Endothelial cell (in vitro differentiated cells): ENCODE data around the gene SLC7A8. TPM values are rescaled to one million over a fixed set of nuclear protein-coding genes. Genes with fewer than 3 reads are reported as not detected.

Experiments
- DNase-seq: peaks from one replicate; pipeline ENCODE4 v3.0.0; 2021; ENCODE audit warnings: low spot score
- H3K27ac Mint-ChIP-seq: one replicate; pipeline ENCODE4 v1.8.0; 2021; ENCODE audit warnings: mixed read lengths, inconsistent platforms; ENCODE audit not compliant: unreplicated experiment
- H3K27me3 Mint-ChIP-seq: one replicate; pipeline ENCODE4 v1.8.0; 2021; ENCODE audit warnings: mild to moderate bottlenecking, moderate library complexity, mixed read lengths, inconsistent platforms; ENCODE audit not compliant: unreplicated experiment
- H3K36me3 Mint-ChIP-seq: one replicate; pipeline ENCODE4 v1.8.0; 2021; ENCODE audit warnings: mild to moderate bottlenecking, low read depth, mixed read lengths, inconsistent platforms; ENCODE audit not compliant: unreplicated experiment
- H3K4me1 Mint-ChIP-seq: one replicate; pipeline ENCODE4 v1.8.0; 2021; ENCODE audit warnings: mild to moderate bottlenecking, mixed read lengths, inconsistent platforms; ENCODE audit not compliant: unreplicated experiment
- H3K4me3 Mint-ChIP-seq: one replicate; pipeline ENCODE4 v1.8.0; 2021; ENCODE audit warnings: mild to moderate bottlenecking, mixed read lengths, inconsistent platforms; ENCODE audit not compliant: unreplicated experiment
- H3K9me3 Mint-ChIP-seq: one replicate; pipeline ENCODE4 v1.8.0; 2021; ENCODE audit warnings: mixed read lengths, inconsistent platforms; ENCODE audit not compliant: unreplicated experiment
- total RNA-seq: library from RNA; stranded (reverse); fragmentation: NEBNext Ultra II Directional; extraction: Animal tissue kit (Norgen Biotek cat#: 25700); gene quantifications from one replicate; pipeline ENCODE4 v1.2.1, GENCODE V29; 2021; ENCODE audit not compliant: unreplicated experiment
- TF ChIP-seq, protein P1 (sequence below): fragments of 200-600 bp; sonication (generic); IDR thresholded peaks from one replicate; pipeline ENCODE4 v1.5.0; 2021; ENCODE audit warnings: antibody characterized with exemption; ENCODE audit not compliant: unreplicated experiment

SLC7A8 gene
- total RNA-seq, 1 donor from 2014 or later = 24.3 TPM

GRCh38 chr14:23173796-23174195 lies 9.7 kb downstream of the SLC7A8 start:
- Mint-ChIP-seq H3K4me1 (peaks cover 10% of the 10 kb centered on the region), H3K9me3 (no peaks in the 10 kb centered on the region), H3K36me3 (no peaks in the 10 kb centered on the region), H3K27me3 (peaks cover 1% of the 10 kb centered on the region), H3K4me3 (no peak overlapping the region), H3K27ac (no peak overlapping the region)
- TF ChIP-seq, protein P1, sequence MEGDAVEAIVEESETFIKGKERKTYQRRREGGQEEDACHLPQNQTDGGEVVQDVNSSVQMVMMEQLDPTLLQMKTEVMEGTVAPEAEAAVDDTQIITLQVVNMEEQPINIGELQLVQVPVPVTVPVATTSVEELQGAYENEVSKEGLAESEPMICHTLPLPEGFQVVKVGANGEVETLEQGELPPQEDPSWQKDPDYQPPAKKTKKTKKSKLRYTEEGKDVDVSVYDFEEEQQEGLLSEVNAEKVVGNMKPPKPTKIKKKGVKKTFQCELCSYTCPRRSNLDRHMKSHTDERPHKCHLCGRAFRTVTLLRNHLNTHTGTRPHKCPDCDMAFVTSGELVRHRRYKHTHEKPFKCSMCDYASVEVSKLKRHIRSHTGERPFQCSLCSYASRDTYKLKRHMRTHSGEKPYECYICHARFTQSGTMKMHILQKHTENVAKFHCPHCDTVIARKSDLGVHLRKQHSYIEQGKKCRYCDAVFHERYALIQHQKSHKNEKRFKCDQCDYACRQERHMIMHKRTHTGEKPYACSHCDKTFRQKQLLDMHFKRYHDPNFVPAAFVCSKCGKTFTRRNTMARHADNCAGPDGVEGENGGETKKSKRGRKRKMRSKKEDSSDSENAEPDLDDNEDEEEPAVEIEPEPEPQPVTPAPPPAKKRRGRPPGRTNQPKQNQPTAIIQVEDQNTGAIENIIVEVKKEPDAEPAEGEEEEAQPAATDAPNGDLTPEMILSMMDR = no peak
- DNase-seq = no peak

GRCh38 chr14:23173031-23173430 lies 10.4 kb downstream of the SLC7A8 start:
- Mint-ChIP-seq H3K27ac (no peak overlapping the region), H3K9me3 (no peaks in the 10 kb centered on the region), H3K27me3 (peaks cover 1% of the 10 kb centered on the region), H3K36me3 (no peaks in the 10 kb centered on the region), H3K4me1 (peaks cover 14% of the 10 kb centered on the region), H3K4me3 (no peak overlapping the region)
- TF ChIP-seq, protein P1 = no peak
- DNase-seq = no peak

DNA sequence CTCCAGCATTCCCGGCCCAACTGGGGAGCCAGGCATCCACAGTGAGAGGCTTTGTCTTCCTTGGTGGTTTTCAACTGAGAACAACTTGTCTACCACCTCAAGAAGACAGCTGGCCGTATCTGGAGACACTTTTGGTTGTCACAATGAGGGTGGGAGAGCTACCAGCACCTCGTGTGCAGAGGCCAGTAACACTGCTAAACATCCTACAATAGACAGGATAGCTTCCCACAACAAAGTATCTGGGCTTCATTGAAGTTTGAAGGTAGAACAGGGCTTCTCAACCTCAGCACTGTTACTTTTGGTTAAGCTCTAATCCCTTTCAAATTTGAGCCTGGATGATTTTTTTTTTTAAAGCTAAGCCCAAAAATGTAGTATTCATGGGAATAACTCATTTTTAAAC lies 10.9 kb downstream of the SLC7A8 start:
- no peak overlapping the region for H3K4me3 Mint-ChIP-seq
- TF ChIP-seq, protein P1 = no peak
- H3K27me3 Mint-ChIP-seq = peaks cover 1% of the 10 kb centered on the region
- H3K27ac Mint-ChIP-seq = no peak overlapping the region
- no peaks in the 10 kb centered on the region for H3K36me3 Mint-ChIP-seq
- no peak for DNase-seq
- no peaks in the 10 kb centered on the region for H3K9me3 Mint-ChIP-seq
- peaks cover 17% of the 10 kb centered on the region for H3K4me1 Mint-ChIP-seq

DNA sequence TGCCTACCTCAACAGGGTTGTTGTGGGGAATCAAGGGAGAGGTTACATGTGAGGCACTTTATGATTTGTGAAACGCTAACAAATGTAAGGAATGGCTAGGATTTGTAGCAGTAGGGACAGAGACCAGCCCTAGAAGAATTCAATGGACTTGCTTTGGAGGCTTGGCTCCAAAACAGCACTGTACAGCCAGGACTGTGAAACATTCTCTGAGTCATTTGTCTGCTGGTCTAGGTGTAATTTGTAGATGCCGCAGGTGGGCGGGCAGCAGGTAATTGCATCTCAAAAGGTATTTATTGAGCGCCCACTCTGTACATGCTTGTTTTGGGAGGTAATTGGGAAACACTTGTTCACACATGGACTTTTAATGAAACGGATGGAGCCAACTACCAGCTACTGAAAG lies 11.4 kb downstream of the SLC7A8 start:
- H3K27ac Mint-ChIP-seq = no peak overlapping the region
- no peaks in the 10 kb centered on the region for H3K36me3 Mint-ChIP-seq
- TF ChIP-seq, protein P1 = no peak
- no peak overlapping the region for H3K4me3 Mint-ChIP-seq
- DNase-seq = no peak
- H3K27me3 Mint-ChIP-seq = peaks cover 1% of the 10 kb centered on the region
- H3K9me3 Mint-ChIP-seq = no peaks in the 10 kb centered on the region
- H3K4me1 Mint-ChIP-seq = peaks cover 17% of the 10 kb centered on the region

DNA sequence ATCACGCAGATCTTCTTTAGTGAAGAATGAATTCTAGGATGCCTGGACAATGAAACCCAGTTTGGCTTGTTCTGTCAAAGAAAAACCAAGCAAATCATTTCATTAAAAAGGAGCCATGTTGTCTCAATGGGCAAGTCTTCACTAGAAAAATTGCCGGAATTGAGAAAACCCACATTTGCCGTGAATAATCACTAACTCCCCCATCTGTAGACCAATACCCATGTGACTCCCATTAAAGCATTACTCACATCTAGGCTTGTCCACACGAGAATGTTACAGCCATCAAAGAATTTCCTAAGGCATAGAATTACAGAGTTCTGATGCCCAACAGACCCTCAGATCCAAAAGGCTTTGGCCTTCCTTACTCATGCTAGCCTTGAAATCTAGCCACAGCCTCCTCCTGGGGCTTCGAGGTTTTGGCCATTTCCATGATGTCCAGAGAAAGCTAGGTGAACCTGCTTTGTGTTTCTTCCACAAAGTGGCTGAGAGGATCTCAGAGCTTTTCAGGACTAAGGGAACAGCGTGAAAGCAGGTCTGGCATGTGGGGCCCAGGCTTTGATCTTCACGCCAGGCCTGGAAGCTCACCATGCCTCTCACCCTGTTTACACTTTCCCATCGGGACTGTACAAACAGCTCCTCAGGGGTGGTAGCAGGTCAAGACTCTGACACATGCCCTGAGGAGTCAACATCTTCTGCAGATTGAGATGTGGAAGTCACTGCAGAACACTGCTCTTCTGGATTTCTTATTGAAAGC lies 12.1 kb downstream of the SLC7A8 start:
- H3K4me1 Mint-ChIP-seq = peaks cover 17% of the 10 kb centered on the region
- H3K4me3 Mint-ChIP-seq = no peak overlapping the region
- H3K27me3 Mint-ChIP-seq = peaks cover 1% of the 10 kb centered on the region
- TF ChIP-seq, protein P1 = no peak
- H3K36me3 Mint-ChIP-seq = peaks cover 1% of the 10 kb centered on the region
- DNase-seq = no peak
- no peaks in the 10 kb centered on the region for H3K9me3 Mint-ChIP-seq
- no peak overlapping the region for H3K27ac Mint-ChIP-seq
